H4 (cell line): ENCODE measurements around the gene MPV17L2. TPM values are rescaled to one million over a fixed set of nuclear protein-coding genes. Genes with fewer than 3 reads are reported as not detected.

ENCODE experiments used
- DNase-seq: peaks from one replicate; pipeline ENCODE4 v3.0.0-alpha.2; 2015; ENCODE audit warnings: low spot score
- total RNA-seq: library from RNA; depleted of rRNA; stranded (reverse); fragments of >200 nt; shearing (Covaris generic); gene quantifications from 2 replicates; pipeline ENCODE4 v1.2.3, GENCODE V29; 2014; rRNA removed

The MPV17L2 gene
- total RNA-seq, 1 experiment from 2014 or later, result 30.9 TPM

DNA sequence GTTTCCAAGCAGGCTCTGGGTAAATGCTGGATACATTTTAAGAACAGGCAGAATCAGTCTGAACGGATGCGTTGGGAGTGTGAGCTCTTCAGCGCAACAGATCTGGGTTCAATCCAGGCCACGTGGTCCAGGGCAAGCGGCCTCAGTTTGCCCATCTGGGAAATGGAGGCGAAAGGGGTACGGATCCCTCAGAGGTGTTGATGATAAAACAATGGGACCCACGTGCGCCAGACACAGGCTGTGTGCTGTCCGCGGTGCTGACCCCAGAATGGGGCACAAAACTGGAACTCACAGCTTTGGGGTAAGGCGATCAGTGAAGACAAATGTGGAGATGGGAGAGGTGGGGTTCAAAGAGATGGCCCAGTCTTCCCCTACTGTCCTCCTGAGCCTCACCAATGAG, 46.3 kb downstream of the MPV17L2 start:
- no peak for DNase-seq

DNA sequence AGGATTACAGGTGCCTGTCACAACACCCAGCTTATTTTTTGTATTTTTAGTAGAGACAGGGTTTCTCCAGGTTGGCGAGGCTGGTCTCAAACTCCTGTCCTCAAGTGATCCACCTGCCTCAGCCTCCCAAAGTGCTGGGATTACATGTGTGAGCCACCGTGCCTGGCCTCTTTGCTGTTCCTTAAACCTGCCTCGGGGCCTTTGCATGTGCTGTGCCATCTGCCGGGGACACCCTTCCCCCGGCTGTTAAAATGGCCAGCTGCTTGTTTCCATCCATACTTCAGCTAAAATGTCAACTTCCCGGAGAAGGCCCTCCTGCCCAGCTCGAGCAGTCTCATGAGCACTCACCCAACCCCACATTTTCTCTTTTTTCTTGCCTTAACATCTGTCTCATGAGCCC, 52.3 kb downstream of the MPV17L2 start:
- no peak for DNase-seq

Other genes starting within 250 kb of the MPV17L2 start
- gene KCNN1, start 226.1 kb upstream of the MPV17L2 start, total RNA-seq, result 0.49 and 1.7 TPM in 2 replicates
- gene ARRDC2, start 185.0 kb upstream of the MPV17L2 start, total RNA-seq, result 8.7 and 9.3 TPM in 2 replicates
- 2.4 TPM in 2 replicates for gene IL12RB1, start 106.3 kb upstream of the MPV17L2 start, total RNA-seq
- 2.4 and 3.1 TPM in 2 replicates for gene MAST3, start 95.4 kb upstream of the MPV17L2 start, total RNA-seq
- gene PIK3R2, start 40.1 kb upstream of the MPV17L2 start, total RNA-seq, result 9.8 and 25.1 TPM in 2 replicates
- gene IFI30, start 19.4 kb upstream of the MPV17L2 start, total RNA-seq, result 156 and 172 TPM in 2 replicates
- gene RAB3A, start 10.8 kb downstream of the MPV17L2 start, total RNA-seq, result 0.41 and 2.2 TPM in 2 replicates
- gene PDE4C, start 33.2 kb downstream of the MPV17L2 start, total RNA-seq, result 0.06 TPM in 1 of 2 replicates, not detected in the other
- 0.62 and 1.0 TPM in 2 replicates for gene IQCN, start 81.2 kb downstream of the MPV17L2 start, total RNA-seq
- gene JUND, start 88.4 kb downstream of the MPV17L2 start, total RNA-seq, result 29.1 and 86.4 TPM in 2 replicates
- gene LSM4, start 129.9 kb downstream of the MPV17L2 start, total RNA-seq, result 349 and 397 TPM in 2 replicates
- gene PGPEP1, start 147.4 kb downstream of the MPV17L2 start, total RNA-seq, result 2.9 and 12.1 TPM in 2 replicates
- 376 and 378 TPM in 2 replicates for gene GDF15, start 192.9 kb downstream of the MPV17L2 start, total RNA-seq
- gene LRRC25, start 204.4 kb downstream of the MPV17L2 start, total RNA-seq, result 0.06 and 0.35 TPM in 2 replicates
- gene SSBP4, start 226.2 kb downstream of the MPV17L2 start, total RNA-seq, result 44.6 and 60.9 TPM in 2 replicates
- gene ISYNA1, start 244.9 kb downstream of the MPV17L2 start, total RNA-seq, result 0.33 and 0.45 TPM in 2 replicates